Kidney tubule cell (primary cell): ENCODE data around the gene TNFRSF17.
A peak's percentile ranks its signal among the peaks of the same experiment; 100 is the strongest.

Experiments
- DNase-seq: peaks from one replicate; pipeline ENCODE4 v3.0.0-alpha.2; 2018; ENCODE audit warnings: low spot score

TNFRSF17 gene

GRCh38 chr16:12002447-12003006 is 37.5 kb downstream of the TNFRSF17 start:
- DNase-seq, result no peak

GRCh38 chr16:12006637-12007036 is 41.6 kb downstream of the TNFRSF17 start:
- DNase-seq, result no peak

GRCh38 chr16:12009462-12009861 is 44.5 kb downstream of the TNFRSF17 start:
- DNase-seq, result no peak

- DNase-seq, result no peak
Measured at GRCh38 chr16:12009922-12010321, 44.9 kb downstream of the TNFRSF17 start.

GRCh38 chr16:12010388-12011251 is 45.6 kb downstream of the TNFRSF17 start:
- DNase-seq, result no peak

GRCh38 chr16:12011565-12011964 is 46.6 kb downstream of the TNFRSF17 start:
- no peak for DNase-seq

GRCh38 chr16:12016291-12016947 is 51.4 kb downstream of the TNFRSF17 start:
- DNase-seq, result peak; percentile 28

- DNase-seq, result no peak
Measured at GRCh38 chr16:12017558-12017957, 52.5 kb downstream of the TNFRSF17 start.
